Upper lobe of right lung (tissue), 1 donor: ENCODE measurements around the gene TPM3. TPM values are rescaled to one million over a fixed set of nuclear protein-coding genes. Genes with fewer than 3 reads are reported as not detected.

Experiments
- ATAC-seq: fragments of 200-7000 bp; cut with Tn5 transposase; one replicate; pipeline ENCODE4 v1.9.1; 2020; ENCODE audit warnings: mild to moderate bottlenecking, moderate library complexity
- DNase-seq: peaks from one replicate; pipeline ENCODE4 v3.0.0-alpha.2; 2020
- H3K27ac ChIP-seq: fragments of 200-600 bp; one replicate; pipeline ENCODE4 v1.8.0; 2022
- H3K27me3 ChIP-seq: fragments of 200-600 bp; one replicate; pipeline ENCODE4 v1.8.0; 2022; ENCODE audit warnings: mild to moderate bottlenecking
- H3K36me3 ChIP-seq: fragments of 200-600 bp; one replicate; pipeline ENCODE4 v1.8.0; 2022
- H3K4me1 ChIP-seq: fragments of 200-600 bp; one replicate; pipeline ENCODE4 v1.8.0; 2022
- H3K4me3 ChIP-seq: fragments of 200-600 bp; one replicate; pipeline ENCODE4 v1.8.0; 2022; ENCODE audit warnings: mild to moderate bottlenecking
- H3K9me3 ChIP-seq: fragments of 200-600 bp; one replicate; pipeline ENCODE4 v1.8.0; 2022
- intact Hi-C: fragments of 100-400 bp; cut with DNase I; formaldehyde crosslinking; loops from one replicate; pipeline ENCODE4 v1.11.0; 2022
- total RNA-seq: library from RNA; stranded (reverse); fragmentation: NEBNext Ultra II Directional; extraction: Animal tissue kit (Norgen Biotek cat#: 25700); gene quantifications from one replicate; pipeline ENCODE4 v1.2.1, GENCODE V29; 2021
- TF ChIP-seq, protein P1 (sequence below): fragments of 200-600 bp; IDR thresholded peaks from one replicate; pipeline ENCODE4 v1.8.0; 2022; ENCODE audit warnings: antibody characterized with exemption
- donor health status: DM: no; HTN: yes; CAD: no; lungs with severe emphysema.

The TPM3 gene
- total RNA-seq, 1 donor from 2014 or later, result 326 TPM

DNA sequence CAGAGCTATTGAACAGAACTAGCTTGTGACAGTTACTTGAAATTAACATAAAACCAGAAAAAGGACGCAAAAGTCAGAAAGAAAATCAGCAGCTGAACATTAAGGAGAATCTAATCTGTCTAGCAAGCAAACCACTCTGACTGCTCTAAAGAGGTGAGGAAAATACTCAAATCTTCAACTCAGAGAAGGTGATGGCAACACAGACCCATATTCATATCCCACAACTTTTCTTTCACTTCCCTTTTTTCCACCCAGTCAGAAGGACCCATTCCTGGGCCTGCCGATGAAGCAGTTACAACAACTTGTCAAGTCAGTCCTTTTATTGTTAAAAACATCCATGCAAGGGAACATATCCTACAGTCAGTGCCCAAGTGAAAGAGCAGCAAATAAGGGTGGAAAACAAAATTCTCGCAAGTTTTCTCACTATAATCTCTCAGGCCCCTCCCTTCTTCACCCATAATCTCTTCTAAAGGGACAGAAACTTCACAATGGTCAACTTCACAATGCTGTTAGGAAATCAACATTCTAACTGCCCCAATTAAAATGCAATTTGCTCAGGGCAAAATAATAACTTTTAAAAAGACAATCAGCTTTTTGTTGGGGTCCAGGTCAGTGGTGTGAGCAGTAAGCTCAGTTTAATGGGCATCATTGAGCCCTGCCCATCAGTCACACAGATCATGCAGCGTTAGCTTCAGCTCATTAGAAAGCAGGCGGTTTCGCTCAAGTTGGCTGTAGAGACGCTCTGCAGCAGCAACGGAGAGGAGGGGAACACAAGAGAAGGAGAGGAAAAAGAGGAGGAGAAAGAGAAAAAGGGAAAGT, 33.4 kb downstream of the TPM3 start:
- DNase-seq (no peak), ATAC-seq (peak; percentile 34)
- Histone ChIP-seq H3K36me3 (peaks cover 77% of the 10 kb centered on the region), H3K9me3 (no peaks in the 10 kb centered on the region), H3K4me1 (peaks cover 46% of the 10 kb centered on the region), H3K27me3 (no peaks in the 10 kb centered on the region), H3K27ac (peak overlapping the region; percentile 53), H3K4me3 (no peak overlapping the region)
- TF ChIP-seq, protein P1, sequence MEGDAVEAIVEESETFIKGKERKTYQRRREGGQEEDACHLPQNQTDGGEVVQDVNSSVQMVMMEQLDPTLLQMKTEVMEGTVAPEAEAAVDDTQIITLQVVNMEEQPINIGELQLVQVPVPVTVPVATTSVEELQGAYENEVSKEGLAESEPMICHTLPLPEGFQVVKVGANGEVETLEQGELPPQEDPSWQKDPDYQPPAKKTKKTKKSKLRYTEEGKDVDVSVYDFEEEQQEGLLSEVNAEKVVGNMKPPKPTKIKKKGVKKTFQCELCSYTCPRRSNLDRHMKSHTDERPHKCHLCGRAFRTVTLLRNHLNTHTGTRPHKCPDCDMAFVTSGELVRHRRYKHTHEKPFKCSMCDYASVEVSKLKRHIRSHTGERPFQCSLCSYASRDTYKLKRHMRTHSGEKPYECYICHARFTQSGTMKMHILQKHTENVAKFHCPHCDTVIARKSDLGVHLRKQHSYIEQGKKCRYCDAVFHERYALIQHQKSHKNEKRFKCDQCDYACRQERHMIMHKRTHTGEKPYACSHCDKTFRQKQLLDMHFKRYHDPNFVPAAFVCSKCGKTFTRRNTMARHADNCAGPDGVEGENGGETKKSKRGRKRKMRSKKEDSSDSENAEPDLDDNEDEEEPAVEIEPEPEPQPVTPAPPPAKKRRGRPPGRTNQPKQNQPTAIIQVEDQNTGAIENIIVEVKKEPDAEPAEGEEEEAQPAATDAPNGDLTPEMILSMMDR, result no peak
- intact Hi-C loops, result no loop called here

DNA sequence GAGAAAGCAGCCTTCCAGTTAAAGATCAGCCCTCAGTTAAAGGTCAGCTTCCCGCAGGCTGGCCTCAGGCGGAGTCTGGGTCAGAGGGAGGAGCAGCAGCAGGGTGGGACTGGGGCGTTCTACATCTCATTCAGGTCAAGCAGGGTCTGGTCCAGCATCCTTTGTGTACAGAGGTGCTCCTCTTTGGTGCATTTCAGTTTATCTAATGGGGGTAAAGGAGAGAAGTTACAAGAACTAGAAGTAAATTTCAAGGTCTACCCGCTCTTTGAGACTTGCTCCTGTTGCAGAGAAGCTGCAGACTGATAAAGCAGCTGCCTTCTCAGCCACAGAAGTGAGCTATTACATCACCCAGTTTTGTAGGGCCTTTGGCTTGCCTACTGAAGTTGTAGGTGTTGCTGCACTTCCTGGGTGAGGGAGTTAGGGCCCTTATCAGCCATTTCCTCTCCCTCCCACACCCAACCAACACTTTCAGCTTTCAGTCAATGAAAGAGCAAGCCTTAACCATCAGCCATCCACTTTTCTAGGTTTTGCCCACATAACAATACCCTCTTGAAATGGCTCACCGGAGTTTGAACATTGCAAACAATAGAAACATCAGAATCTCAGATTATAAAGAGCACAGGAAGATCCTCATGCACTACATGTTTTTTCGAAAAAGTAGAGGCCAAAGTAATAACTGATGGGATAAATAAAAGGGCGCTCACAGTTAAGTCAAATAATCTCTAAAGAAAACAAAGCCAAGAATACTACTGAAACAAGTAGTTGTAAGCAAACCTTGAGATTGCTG, 34.2 kb downstream of the TPM3 start:
- peaks cover 69% of the 10 kb centered on the region for H3K36me3 ChIP-seq
- peaks cover 46% of the 10 kb centered on the region for H3K4me1 ChIP-seq
- no peak overlapping the region for H3K4me3 ChIP-seq
- H3K27ac ChIP-seq, result peak overlapping the region; percentile 53
- TF ChIP-seq, protein P1, result no peak
- no peak for DNase-seq
- H3K27me3 ChIP-seq, result no peaks in the 10 kb centered on the region
- H3K9me3 ChIP-seq, result no peaks in the 10 kb centered on the region
- intact Hi-C loops, result no loop called here
- peak; percentile 85 for ATAC-seq

DNA sequence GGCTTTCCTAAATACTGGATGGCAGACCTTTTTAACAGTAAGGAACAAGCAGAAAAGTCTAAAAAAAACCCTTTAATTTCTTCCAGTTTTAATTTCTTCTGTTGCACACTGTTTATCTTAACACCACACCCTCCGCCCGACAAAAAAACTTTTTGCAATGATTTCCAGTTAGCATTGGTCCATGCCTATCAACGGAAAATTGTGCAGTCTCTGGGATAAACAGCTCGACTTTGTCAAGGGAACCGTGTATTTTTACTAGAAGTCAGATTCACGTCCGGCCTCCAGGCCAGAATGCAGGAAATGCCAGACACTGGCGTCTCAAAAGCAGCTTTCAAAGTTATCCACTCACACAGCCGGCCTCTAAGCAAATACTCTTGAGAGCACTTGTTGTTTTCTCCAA, 36.6 kb downstream of the TPM3 start:
- TF ChIP-seq, protein P1, result no peak
- ATAC-seq (peak; percentile 63), DNase-seq (no peak)
- H3K9me3 ChIP-seq, result no peaks in the 10 kb centered on the region
- peak overlapping the region; percentile 94 for H3K27ac ChIP-seq
- H3K4me3 ChIP-seq, result peak overlapping the region; percentile 52
- H3K36me3 ChIP-seq, result peaks cover 45% of the 10 kb centered on the region
- H3K4me1 ChIP-seq, result peaks cover 45% of the 10 kb centered on the region
- H3K27me3 ChIP-seq, result no peaks in the 10 kb centered on the region
- intact Hi-C loops, result no loop called here

DNA sequence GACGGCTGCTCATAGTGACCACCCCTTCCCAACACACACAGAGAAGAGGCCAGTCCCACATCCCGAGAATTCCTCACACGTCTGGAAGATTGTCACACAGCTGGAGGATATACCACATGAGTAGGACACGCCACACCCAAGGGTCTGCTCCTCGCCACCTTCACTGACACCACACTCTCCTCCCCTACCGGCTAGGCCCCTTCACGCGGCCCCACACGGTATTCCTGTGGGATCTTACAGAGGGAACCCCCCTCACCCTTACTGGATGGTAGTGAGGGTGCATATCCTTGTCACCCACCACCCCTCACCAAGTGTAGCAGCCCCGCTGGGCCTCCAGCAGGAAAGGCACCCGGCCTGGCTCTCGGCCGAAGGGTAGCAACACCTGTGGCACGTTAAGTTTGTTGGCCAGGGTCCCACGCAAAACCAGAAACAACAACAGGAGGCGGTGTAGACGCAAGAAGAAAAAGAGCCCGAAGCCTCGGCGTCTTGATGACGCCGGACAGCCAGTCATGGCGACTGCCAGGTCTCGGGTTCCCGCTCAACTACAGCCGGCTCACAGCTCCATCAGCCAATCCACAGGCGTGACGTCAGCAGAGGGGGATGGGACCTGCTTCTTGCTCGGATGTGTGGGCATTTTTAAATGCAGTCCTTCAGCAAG, 37.2 kb downstream of the TPM3 start, which contains the start of gene NUP210L:
Gene NUP210L (minus strand): TSS at position 540 of the 658 bp plus-strand sequence.
- intact Hi-C loops, result no loop called here
- no peaks in the 10 kb centered on the region for H3K9me3 ChIP-seq

DNA sequence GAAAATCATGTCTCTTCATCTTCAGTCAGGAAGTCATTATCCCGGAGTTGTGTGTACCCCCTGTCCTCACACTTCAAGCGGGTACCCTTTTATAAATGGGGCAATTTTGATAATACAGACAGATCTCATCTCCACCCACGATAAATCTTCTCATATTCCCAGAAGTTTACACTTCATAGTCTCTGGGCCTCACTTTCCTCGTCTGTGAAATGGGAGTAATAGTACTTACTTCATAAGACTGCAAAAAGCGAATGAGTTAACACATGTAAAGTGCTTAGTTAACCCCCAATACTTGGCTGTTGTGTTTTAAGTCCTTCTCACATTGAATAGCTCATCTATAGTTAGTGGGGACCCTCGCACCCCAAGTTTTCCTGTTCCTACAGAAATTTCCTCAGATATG, 37.8 kb downstream of the TPM3 start:
- Histone ChIP-seq H3K9me3 (no peaks in the 10 kb centered on the region), H3K4me3 (peak overlapping the region; percentile 52), H3K36me3 (peaks cover 33% of the 10 kb centered on the region), H3K27me3 (no peaks in the 10 kb centered on the region), H3K4me1 (peaks cover 43% of the 10 kb centered on the region), H3K27ac (peak overlapping the region; percentile 94)
- DNase-seq, result no peak
- ATAC-seq, result no peak
- TF ChIP-seq, protein P1, result no peak
- intact Hi-C loops, result no loop called here

More for the DNA sequence above, 37.2 kb downstream of the TPM3 start, which contains the start of gene NUP210L:
- DNase-seq (peak; percentile 94), ATAC-seq (peak; percentile 88)
- H3K4me1 ChIP-seq, result peaks cover 43% of the 10 kb centered on the region
- peak within 1 kb of the TSS; percentile 52 for H3K4me3 ChIP-seq
- TF ChIP-seq, protein P1, result no peak
- H3K36me3 ChIP-seq, result peaks cover 39% of the 10 kb centered on the region
- peak within 1 kb of the TSS; percentile 94 for H3K27ac ChIP-seq
- no peaks in the 10 kb centered on the region for H3K27me3 ChIP-seq
